Measurements from ENCODE around the gene C11orf58.

GRCh38 chr11:16778876-16779275, 40.4 kb downstream of the C11orf58 start:
- TF ChIP-seq CTCF (IDR thresholded peaks at IDR 0.05; ENCODE audit: poor library complexity, severe bottlenecking) (no peak), TAF1 (IDR thresholded peaks at IDR 0.05; ENCODE audit: low read depth) (no peak), POLR2AphosphoS5 (IDR thresholded peaks at IDR 0.05) (no peak), EP300 (conservative IDR thresholded peaks at IDR 0.05; ENCODE audit: poor library complexity, severe bottlenecking) (no peak), SMC3 (conservative IDR thresholded peaks at IDR 0.05; ENCODE audit: poor library complexity) (no peak), EZH2 (IDR thresholded peaks at IDR 0.05; ENCODE audit: borderline replicate concordance, insufficient read depth, low read length, poor library complexity, severe bottlenecking) (no peak), RAD21 (conservative IDR thresholded peaks at IDR 0.05) (no peak), REST (IDR thresholded peaks at IDR 0.05; ENCODE audit: borderline replicate concordance) (no peak), MXI1 (conservative IDR thresholded peaks at IDR 0.05; ENCODE audit: poor library complexity, severe bottlenecking) (no peak)
